Measurements from ENCODE around the gene EFNB2. TPM values are rescaled to one million over a fixed set of nuclear protein-coding genes. Genes with fewer than 3 reads are reported as not detected.
A peak's percentile ranks its signal among the peaks of the same experiment; 100 is the strongest.

EFNB2 gene
- total RNA-seq, 1 experiment from 2014 or later, result 15.9 TPM

- DNase-seq (ENCODE audit: low spot score) (no peak), ATAC-seq (no peak)
- no peak overlapping the region for H3K4me3 Mint-ChIP-seq
- ChIA-PET POLR2A (no interaction called here), CTCF (no interaction called here)
- no peak for TF ChIP-seq GABPB1 (CRISPR knock-in tag; IDR thresholded peaks at IDR 0.05)
- TF ChIP-seq EMX1 (CRISPR knock-in tag; IDR thresholded peaks at IDR 0.05), result no peak
- TF ChIP-seq E2F5 (CRISPR knock-in tag; IDR thresholded peaks at IDR 0.05), result no peak
- TF ChIP-seq ZNF317 (CRISPR knock-in tag; IDR thresholded peaks at IDR 0.05; ENCODE audit: borderline replicate concordance, low read depth), result no peak
- no peak for TF ChIP-seq GTF2I (CRISPR knock-in tag; conservative IDR thresholded peaks at IDR 0.05)
- TF ChIP-seq ELF4 (CRISPR knock-in tag; IDR thresholded peaks at IDR 0.05; ENCODE audit: low read depth), result no peak
- TF ChIP-seq OVOL2 (CRISPR knock-in tag; IDR thresholded peaks at IDR 0.05; ENCODE audit: borderline replicate concordance), result no peak
- no peak for TF ChIP-seq PRRX2 (CRISPR knock-in tag; IDR thresholded peaks at IDR 0.05)
- TF ChIP-seq SP1 (CRISPR knock-in tag; conservative IDR thresholded peaks at IDR 0.05), result no peak
- no peak for TF ChIP-seq FOXP4 (CRISPR knock-in tag; IDR thresholded peaks at IDR 0.05)
- no peak for TF ChIP-seq ZBTB21 (CRISPR knock-in tag; IDR thresholded peaks at IDR 0.05; ENCODE audit: borderline replicate concordance)
- no peak for TF ChIP-seq ZNF425 (CRISPR knock-in tag; conservative IDR thresholded peaks at IDR 0.05)
- no peak for TF ChIP-seq CDX4 (CRISPR knock-in tag; IDR thresholded peaks at IDR 0.05; ENCODE audit: borderline replicate concordance)
- peaks cover 42% of the 10 kb centered on the region for H3K4me1 Mint-ChIP-seq
- no peaks in the 10 kb centered on the region for H3K27me3 Mint-ChIP-seq (ENCODE audit: low read depth)
- 0 out of 2 replicates have a peak, but pooled peaks cover 4% of the 10 kb centered on the region for H3K36me3 Mint-ChIP-seq
- peaks cover 11% of the 10 kb centered on the region for H3K9me3 Mint-ChIP-seq
- no peak overlapping the region for H3K27ac Mint-ChIP-seq
Measured at GRCh38 chr13:106486287-106486686, 49.2 kb downstream of the EFNB2 start.

GRCh38 chr13:106484537-106485193, 50.8 kb downstream of the EFNB2 start:
- Mint-ChIP-seq H3K4me3 (no peak overlapping the region), H3K9me3 (peaks cover 11% of the 10 kb centered on the region), H3K27me3 (ENCODE audit: low read depth) (no peaks in the 10 kb centered on the region), H3K36me3 (no peaks in the 10 kb centered on the region), H3K4me1 (peaks cover 38% of the 10 kb centered on the region), H3K27ac (0 out of 2 replicates have a peak overlapping the region, but pooled peaks have one; percentile 28)
- DNase-seq (ENCODE audit: low spot score), result no peak
- peak; percentile 32; the same call in 1 of the 2 replicates for ATAC-seq
- POLR2A ChIA-PET, result no interaction called here
- CTCF ChIA-PET, result no interaction called here
- no peak for TF ChIP-seq ZBTB43 (CRISPR knock-in tag; IDR thresholded peaks at IDR 0.05)
- TF ChIP-seq ZNF121 (CRISPR knock-in tag; IDR thresholded peaks at IDR 0.05), result no peak
- no peak for TF ChIP-seq RELA (CRISPR knock-in tag; IDR thresholded peaks at IDR 0.05; ENCODE audit: borderline replicate concordance)
- no peak for TF ChIP-seq ZNF423 (CRISPR knock-in tag; IDR thresholded peaks at IDR 0.05)
- TF ChIP-seq MYBL2 (CRISPR knock-in tag; IDR thresholded peaks at IDR 0.05), result no peak
- no peak for TF ChIP-seq ZNF219 (CRISPR knock-in tag; IDR thresholded peaks at IDR 0.05; ENCODE audit: borderline replicate concordance)
- TF ChIP-seq ZNF671 (CRISPR knock-in tag; IDR thresholded peaks at IDR 0.05), result no peak
- no peak for TF ChIP-seq TEAD4 (CRISPR knock-in tag; IDR thresholded peaks at IDR 0.05)

All from WTC11 (cell line).